22Rv1 (cell line): ENCODE results near the gene MYRIP.

ENCODE experiments used
- H3K27ac ChIP-seq: fragments of 450-650 bp; 2 replicates; pipeline ENCODE4 v1.5.1; 2017
- ZFX ChIP-seq: fragments of 450-650 bp; IDR thresholded peaks from 2 replicates; pipeline ENCODE4 v1.6.1; 2017; ENCODE audit warnings: antibody characterized with exemption, borderline replicate concordance
- TF ChIP-seq, protein P1 (sequence below): fragments of 450-650 bp; IDR thresholded peaks from 2 replicates; pipeline ENCODE4 v1.5.1; 2017; ENCODE audit warnings: mild to moderate bottlenecking

The MYRIP gene

DNA sequence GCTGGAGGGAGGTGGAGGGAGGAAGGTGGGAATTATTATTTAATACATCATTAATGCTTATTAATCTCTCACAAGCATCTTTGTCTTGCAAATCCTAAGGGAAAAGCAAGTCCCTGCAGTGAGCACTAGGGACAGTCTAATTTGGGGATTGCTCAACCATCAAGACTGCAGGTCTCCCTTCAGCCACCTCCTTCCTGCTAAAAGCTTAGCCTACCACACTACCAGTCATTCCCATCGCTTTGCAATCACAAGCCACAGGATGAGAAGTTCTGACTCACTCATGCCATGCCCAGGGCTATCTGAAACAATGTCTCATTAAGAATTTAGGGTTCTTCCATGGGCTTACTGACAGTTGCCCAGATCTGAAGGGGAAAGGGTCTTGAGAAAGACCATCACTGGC, 449.1 kb downstream of the MYRIP start:
- TF ChIP-seq, protein P1, sequence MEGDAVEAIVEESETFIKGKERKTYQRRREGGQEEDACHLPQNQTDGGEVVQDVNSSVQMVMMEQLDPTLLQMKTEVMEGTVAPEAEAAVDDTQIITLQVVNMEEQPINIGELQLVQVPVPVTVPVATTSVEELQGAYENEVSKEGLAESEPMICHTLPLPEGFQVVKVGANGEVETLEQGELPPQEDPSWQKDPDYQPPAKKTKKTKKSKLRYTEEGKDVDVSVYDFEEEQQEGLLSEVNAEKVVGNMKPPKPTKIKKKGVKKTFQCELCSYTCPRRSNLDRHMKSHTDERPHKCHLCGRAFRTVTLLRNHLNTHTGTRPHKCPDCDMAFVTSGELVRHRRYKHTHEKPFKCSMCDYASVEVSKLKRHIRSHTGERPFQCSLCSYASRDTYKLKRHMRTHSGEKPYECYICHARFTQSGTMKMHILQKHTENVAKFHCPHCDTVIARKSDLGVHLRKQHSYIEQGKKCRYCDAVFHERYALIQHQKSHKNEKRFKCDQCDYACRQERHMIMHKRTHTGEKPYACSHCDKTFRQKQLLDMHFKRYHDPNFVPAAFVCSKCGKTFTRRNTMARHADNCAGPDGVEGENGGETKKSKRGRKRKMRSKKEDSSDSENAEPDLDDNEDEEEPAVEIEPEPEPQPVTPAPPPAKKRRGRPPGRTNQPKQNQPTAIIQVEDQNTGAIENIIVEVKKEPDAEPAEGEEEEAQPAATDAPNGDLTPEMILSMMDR = 0 out of 2 replicates have a peak, but pooled peaks have one; percentile 3
- no peak for TF ChIP-seq ZFX
- H3K27ac ChIP-seq = no peak overlapping the region

DNA sequence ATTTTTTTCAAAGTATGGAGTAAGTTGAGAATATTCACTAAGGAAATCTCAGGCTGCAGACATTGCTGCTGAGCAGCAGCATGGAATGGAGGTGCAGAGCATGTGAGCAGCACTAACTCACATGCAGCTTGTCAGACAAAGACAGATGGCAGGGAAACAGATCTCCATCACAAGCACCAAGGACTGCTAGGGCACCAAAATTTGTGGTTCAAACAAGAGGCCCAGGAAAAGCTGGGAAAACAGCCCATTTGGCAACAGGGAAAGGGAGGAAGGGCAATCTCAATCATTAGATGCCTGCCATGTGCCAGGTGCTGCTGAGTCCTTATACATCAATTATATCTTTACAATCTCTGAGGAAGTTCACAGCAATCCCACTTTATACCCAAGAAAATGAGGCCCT, 452.9 kb downstream of the MYRIP start:
- TF ChIP-seq ZFX = no peak
- TF ChIP-seq, protein P1 = no peak
- H3K27ac ChIP-seq = no peak overlapping the region

DNA sequence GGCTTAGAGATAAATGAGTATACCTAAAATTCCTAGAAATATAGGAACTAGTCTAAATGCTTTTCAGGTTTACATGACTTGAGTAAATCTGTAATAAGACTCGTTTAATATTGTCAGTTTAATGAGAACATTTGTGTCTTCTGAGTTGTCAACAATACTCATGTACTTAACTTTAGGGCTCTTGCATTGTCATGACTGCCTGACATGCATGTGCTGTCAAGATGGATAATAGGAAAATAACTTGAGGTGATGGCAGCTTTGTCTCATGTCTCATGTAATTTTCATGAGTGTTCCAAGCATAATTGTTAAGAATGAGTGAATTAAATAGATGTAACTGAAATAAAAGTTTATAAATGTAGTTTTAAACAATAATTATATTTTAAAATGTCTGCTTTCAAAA, 455.0 kb downstream of the MYRIP start:
- TF ChIP-seq, protein P1 = no peak
- no peak for TF ChIP-seq ZFX
- peak overlapping the region; percentile 37; the same call in 1 of the 2 replicates for H3K27ac ChIP-seq

DNA sequence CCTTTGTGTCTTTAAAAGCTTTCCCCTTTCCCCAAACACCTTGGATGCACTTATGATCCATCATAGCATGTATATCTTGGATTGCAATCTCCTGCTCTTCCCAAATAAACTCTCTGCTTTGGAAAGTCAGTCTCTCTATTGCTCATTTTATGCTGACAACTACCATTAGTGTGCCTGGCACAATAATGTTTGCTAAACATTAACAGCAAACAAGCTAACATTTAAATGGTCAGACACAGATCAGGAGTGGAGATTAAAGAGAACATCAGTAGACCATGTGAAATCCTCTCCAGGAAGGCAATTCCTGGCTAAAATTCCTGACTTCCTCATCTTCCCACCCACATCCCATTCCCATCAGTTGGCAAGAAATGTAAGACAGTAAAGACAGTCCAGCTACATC, 455.8 kb downstream of the MYRIP start:
- TF ChIP-seq, protein P1 = no peak
- TF ChIP-seq ZFX = no peak
- peak overlapping the region; percentile 37; the same call in 1 of the 2 replicates for H3K27ac ChIP-seq

DNA sequence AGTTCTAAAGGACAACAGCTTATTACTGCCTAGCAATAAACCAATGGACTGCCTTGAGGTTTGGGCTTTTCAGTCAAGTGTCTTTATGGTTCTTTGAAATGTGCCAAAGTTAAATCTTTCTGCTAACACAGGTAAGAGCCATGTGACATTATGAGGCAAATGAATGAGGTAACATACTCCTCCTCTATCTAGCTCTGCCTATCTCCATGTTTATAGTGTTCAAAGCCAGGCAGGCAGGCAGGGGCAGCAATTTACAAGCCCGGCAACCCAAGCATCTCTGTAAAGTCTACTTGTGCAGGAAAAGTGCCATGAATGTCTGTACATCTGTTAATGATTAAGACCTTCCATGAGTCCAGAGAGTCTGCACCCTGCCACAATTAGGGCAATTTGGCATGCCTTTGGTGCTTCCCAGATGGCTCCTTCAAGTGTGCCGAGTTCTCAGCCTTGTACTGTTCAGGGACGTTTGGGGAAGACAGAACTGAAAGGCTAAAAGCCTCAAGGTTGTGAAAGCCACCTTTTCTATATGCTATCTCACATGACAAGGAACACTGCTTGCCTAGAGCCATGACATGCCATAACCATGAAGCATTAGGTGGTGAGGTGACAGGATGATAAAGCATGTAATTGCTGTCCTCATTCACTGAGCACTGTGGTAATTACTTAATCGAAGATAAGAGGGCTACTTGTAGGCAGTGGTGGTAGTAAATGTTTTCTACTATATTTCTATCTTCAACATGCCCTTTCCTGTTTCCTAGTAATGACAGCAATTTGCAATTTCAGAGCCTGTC, 458.7 kb downstream of the MYRIP start:
- H3K27ac ChIP-seq = no peak overlapping the region
- TF ChIP-seq ZFX = no peak

DNA sequence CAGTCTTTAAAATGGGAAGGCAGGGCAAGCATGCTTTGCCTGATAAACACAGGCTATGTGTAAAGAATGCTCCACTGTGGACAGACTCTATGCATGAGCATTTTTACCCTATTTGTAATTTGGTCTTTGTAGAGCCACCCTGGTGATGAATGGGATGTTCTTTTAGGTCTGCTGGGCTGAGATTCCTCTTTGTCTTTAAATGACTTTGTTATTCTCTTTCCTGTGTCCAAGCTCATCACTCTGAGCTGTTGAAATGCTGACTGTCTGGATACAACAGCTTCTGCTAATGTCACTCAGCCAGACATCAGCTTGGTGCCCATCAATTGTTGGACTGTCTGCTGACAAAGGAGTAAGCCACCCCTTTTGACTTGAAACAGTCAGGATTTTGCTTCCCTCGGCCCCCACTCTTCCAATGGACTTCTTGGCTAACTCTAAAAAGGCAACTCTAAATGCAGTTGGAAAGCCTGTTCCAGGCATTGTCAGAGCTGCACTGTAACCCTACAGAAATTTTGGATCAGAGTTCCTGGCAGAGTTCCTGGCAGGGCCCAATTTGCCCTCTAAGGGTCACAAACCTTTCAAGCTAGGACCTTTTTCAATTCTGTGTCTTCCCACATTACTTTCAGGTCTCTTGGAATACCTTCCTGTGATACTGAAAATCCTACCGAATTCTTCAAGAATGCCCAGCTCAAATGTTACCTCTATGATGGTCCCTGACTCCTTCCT, 459.6 kb downstream of the MYRIP start:
- H3K27ac ChIP-seq = no peak overlapping the region
- TF ChIP-seq, protein P1 = no peak

DNA sequence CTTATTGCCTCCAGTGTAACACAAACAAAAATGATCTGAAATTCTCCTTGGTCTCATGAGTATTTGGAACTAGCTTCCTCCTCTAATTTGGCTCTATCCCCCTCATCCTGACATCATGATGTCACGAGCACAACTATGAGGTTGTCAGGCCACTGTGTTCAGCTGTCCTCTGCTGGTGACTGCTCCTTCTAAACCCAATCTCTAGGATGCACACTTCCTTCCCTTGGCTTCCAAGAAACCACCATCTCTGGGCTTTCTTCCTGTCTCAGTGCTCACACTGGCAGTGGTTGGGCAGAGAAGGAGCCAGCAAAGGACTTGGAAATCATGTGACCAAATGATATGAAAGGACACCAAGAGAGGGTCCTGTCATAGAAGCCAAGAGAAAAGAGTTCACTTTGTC, 469.4 kb downstream of the MYRIP start:
- H3K27ac ChIP-seq = no peak overlapping the region
- TF ChIP-seq ZFX = no peak
- TF ChIP-seq, protein P1 = no peak
